Measurements from ENCODE around the gene ROPN1L. TPM values are rescaled to one million over a fixed set of nuclear protein-coding genes. Genes with fewer than 3 reads are reported as not detected.

ROPN1L gene
- total RNA-seq, 2 donors from 2014 or later = 4.7 to 5.3 TPM

DNA sequence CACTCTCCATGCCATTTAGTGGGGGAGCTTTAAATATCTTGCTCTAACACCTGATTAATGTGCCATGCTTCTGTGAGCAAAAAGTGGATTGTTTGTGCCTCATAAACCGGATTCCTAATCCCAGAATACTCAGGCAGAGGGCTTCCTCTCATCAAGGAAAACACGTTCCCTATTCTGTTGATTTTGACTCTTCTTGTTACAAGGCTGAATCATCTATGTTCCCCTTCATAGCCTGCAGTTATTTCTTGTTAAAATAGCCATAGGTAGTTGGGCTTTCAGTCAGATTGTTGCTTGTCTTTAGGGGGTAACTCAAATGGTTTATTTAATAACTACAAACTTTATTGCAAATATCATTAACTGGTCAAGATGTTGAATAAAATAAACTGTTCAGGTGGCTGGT lies 26.6 kb downstream of the ROPN1L start:
- Mint-ChIP-seq H3K4me1 (peaks cover 6% of the 10 kb centered on the region), H3K36me3 (ENCODE audit: low read depth) (peaks cover 6% of the 10 kb centered on the region), H3K27me3 (peaks cover 6% of the 10 kb centered on the region), H3K4me3 (no peak overlapping the region), H3K27ac (no peak overlapping the region)
- ATAC-seq (no peak), DNase-seq (no peak)
- no peaks in the 10 kb centered on the region for H3K9me3 ChIP-seq (ENCODE audit: control insufficient read depth, low read length, poor library complexity, severe bottlenecking)

DNA sequence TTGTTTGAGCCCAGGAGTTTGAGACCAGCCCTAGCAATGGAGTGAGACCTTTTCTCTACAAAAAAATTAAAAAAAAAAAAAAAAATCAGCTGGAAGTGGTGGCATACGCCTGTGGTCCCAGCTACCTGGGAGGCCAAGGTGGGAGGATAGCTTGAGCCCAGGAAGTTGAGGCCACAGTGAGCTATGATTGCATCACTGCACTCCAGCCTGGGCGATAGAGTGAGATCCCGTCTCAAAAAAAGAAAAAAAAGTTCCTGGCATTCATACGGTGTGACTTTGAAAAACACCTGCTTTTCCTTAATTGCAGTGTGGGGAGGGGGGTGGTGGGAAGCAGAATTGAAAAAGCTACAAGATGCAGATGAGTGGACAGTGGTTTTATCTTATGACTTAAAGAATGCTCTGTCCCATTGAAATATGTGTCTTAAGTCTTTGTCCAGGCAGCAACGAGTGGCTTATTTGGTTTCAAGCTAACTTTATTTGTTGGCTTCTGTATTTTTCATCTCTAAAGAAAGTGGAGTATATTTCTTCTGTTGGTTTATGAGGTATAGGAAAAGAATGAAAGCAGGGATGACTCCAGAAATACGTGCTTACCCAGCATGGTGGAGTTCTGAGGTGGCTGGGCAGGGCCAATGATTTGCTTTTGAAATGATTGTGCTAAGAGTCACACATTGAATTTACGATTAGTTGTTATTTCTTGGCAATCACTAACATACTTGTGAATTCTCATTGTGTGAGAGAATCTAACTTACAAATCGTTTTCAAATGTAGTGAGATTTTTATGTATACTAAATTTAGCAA lies 27.8 kb downstream of the ROPN1L start:
- Mint-ChIP-seq H3K27me3 (no peaks in the 10 kb centered on the region), H3K36me3 (ENCODE audit: low read depth) (peaks cover under 1% of the 10 kb centered on the region), H3K4me1 (no peaks in the 10 kb centered on the region), H3K27ac (no peak overlapping the region), H3K4me3 (no peak overlapping the region)
- H3K9me3 ChIP-seq (ENCODE audit: control insufficient read depth, low read length, poor library complexity, severe bottlenecking) = no peaks in the 10 kb centered on the region
- DNase-seq (no peak), ATAC-seq (no peak)

DNA sequence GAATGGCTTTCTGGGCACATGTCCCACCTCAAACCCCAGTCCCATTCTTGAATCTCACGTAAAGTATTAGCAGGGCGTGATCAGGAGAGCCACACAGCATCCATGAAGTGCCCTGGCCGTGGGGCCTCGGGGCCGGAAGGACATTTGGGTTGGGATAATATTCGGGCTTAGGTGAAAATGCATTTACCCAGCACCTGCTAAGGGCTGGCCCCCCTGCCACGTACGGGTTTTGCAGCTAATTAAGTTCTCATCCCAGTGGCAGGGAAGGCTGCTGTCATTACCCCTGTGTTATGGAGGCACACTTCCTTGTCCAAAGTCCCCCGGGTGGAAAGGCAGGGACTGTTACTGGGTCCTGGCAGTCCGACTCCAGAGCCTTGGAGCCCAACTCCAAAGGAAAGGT lies 29.0 kb downstream of the ROPN1L start:
- H3K27ac Mint-ChIP-seq = no peak overlapping the region
- no peak overlapping the region for H3K4me3 Mint-ChIP-seq
- ATAC-seq (no peak), DNase-seq (no peak)
- H3K36me3 Mint-ChIP-seq (ENCODE audit: low read depth) = no peaks in the 10 kb centered on the region
- no peaks in the 10 kb centered on the region for H3K27me3 Mint-ChIP-seq
- H3K9me3 ChIP-seq (ENCODE audit: control insufficient read depth, low read length, poor library complexity, severe bottlenecking) = no peaks in the 10 kb centered on the region
- H3K4me1 Mint-ChIP-seq = no peaks in the 10 kb centered on the region

DNA sequence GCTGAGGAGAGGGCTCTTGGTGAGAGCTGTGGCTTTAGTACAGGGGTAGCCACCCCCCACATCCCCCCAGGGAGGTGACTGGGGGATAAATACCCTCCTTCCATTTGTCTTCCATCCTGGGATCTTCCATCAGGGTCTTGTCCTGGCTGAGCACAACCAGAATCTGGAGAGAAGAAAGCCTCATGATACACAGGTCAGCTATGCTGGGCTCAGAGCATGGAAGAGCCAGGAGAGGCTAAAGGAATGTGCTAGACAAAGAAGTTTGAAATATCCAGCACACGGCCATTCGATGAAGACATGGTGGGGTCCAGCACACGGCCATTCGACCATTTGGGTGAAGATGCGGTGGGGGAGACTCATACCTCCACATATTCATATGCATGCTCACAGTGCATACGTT lies 30.0 kb downstream of the ROPN1L start:
- no peaks in the 10 kb centered on the region for H3K9me3 ChIP-seq (ENCODE audit: control insufficient read depth, low read length, poor library complexity, severe bottlenecking)
- ATAC-seq (no peak), DNase-seq (no peak)
- no peaks in the 10 kb centered on the region for H3K27me3 Mint-ChIP-seq
- no peaks in the 10 kb centered on the region for H3K4me1 Mint-ChIP-seq
- H3K4me3 Mint-ChIP-seq = no peak overlapping the region
- no peaks in the 10 kb centered on the region for H3K36me3 Mint-ChIP-seq (ENCODE audit: low read depth)
- no peak overlapping the region for H3K27ac Mint-ChIP-seq

DNA sequence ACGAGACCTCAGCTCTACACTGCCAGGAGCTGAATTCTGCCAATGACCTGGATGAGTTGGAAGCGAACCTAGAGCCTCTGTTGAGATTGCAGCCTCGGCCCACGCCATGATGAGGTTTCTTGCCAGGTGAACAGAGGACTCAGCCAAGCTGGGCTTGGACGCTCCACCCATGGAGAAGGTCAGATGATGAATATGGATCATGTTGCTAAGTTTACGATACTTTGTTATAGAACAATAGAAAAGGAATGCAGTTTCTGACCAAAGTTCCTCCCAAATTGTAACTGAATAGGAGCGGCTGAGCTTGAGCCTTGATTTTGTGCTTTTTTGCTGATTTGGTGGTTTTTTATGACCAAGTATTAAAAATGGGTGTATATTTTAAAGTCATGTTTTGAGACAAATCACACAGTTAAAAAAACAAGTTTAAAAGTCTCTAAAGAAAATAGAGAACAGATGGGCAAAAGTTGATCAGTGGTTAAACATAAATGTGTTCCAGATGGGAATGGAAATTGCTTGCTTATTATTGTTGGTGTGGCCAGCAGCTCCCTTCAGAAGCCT lies 32.9 kb downstream of the ROPN1L start:
- peaks cover 5% of the 10 kb centered on the region for H3K4me1 Mint-ChIP-seq
- no peaks in the 10 kb centered on the region for H3K36me3 Mint-ChIP-seq (ENCODE audit: low read depth)
- ATAC-seq = no peak
- no peak overlapping the region for H3K27ac Mint-ChIP-seq
- no peaks in the 10 kb centered on the region for H3K27me3 Mint-ChIP-seq
- H3K9me3 ChIP-seq (ENCODE audit: control insufficient read depth, low read length, poor library complexity, severe bottlenecking) = no peaks in the 10 kb centered on the region
- no peak for DNase-seq
- no peak overlapping the region for H3K4me3 Mint-ChIP-seq

DNA sequence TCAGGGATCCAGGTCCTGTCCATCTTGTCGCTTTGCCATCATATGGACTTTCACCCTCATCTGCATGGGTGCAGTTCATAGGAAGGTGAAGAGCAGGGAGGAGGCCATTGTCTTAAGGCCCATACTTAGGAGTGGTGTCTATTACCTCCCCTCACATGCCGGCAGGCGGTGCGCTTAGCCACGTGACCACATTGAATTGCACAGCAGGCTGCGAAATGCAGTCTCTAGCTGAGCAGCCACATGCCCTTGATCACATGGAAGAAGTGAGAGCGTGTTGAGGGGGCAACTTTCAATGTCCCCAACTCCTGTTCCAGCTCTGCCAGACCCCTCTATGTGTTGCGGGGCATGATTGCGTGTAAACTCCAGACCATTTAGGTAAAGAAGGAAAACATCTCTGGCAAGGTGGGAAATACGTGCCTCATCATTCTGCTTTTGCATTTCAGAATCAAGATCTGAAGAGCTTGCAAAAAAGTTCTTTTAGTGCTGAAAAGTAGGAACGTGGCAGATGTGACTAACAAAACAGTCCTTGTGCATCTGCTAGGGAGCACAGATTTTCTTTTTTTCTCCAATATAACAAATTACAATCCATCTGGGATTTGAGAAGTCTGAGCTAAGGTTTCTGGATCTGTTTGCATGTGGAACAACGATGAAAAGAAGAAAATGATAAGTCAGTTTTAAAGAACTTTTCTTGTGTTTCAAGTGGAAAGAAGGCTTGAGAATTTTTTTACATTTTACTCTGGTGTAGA lies 34.4 kb downstream of the ROPN1L start:
- Mint-ChIP-seq H3K4me1 (peaks cover 9% of the 10 kb centered on the region), H3K27me3 (peaks cover 7% of the 10 kb centered on the region), H3K36me3 (ENCODE audit: low read depth) (no peaks in the 10 kb centered on the region), H3K4me3 (no peak overlapping the region), H3K27ac (no peak overlapping the region)
- ATAC-seq (no peak), DNase-seq (no peak)
- no peaks in the 10 kb centered on the region for H3K9me3 ChIP-seq (ENCODE audit: control insufficient read depth, low read length, poor library complexity, severe bottlenecking)

DNA sequence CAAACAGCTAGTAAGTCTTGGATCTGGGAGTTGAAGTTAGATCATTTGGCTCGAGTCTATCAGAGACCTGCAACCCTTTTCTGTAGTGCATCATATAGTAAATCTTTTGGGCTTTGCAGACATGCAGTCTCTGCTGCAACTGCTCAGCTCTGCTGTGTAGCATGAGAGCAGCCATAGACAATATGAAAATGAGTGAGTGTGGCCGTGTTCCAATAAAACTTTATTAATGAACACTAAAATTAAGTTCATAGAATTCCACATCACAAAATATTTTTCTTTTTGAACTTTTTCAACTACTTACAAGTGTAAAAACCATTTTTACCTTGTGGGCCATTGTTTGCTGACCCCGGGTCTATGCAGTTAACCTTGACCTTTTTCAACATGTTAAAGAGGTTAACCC lies 35.2 kb downstream of the ROPN1L start:
- ATAC-seq (no peak), DNase-seq (no peak)
- Mint-ChIP-seq H3K36me3 (ENCODE audit: low read depth) (no peaks in the 10 kb centered on the region), H3K4me3 (no peak overlapping the region), H3K4me1 (peaks cover 9% of the 10 kb centered on the region), H3K27ac (no peak overlapping the region), H3K27me3 (peaks cover 10% of the 10 kb centered on the region)
- H3K9me3 ChIP-seq (ENCODE audit: control insufficient read depth, low read length, poor library complexity, severe bottlenecking) = no peaks in the 10 kb centered on the region

DNA sequence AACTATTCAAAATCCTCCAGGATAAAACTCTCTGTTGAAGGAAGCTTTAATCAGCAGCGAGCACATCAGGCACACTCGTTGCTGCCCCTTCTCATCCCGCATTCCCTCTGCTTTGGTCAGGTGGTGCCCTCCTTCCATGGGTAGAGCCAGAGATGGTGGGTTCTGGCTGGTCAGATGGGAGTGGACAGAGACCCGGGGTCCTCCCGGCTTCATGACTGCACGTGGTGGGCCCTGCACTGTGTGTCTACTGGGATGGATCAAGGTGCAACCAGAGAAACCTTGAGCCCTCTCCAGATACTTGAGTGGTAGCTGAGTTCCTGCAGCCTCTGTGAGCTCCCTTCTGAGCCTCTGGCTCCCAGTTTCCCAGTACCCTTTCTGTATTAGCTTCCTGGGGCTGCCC lies 36.3 kb downstream of the ROPN1L start:
- H3K4me1 Mint-ChIP-seq = peaks cover 9% of the 10 kb centered on the region
- H3K4me3 Mint-ChIP-seq = no peak overlapping the region
- H3K27ac Mint-ChIP-seq = no peak overlapping the region
- no peak for ATAC-seq
- DNase-seq = no peak
- no peaks in the 10 kb centered on the region for H3K9me3 ChIP-seq (ENCODE audit: control insufficient read depth, low read length, poor library complexity, severe bottlenecking)
- peaks cover 18% of the 10 kb centered on the region for H3K27me3 Mint-ChIP-seq
- no peaks in the 10 kb centered on the region for H3K36me3 Mint-ChIP-seq (ENCODE audit: low read depth)

DNA sequence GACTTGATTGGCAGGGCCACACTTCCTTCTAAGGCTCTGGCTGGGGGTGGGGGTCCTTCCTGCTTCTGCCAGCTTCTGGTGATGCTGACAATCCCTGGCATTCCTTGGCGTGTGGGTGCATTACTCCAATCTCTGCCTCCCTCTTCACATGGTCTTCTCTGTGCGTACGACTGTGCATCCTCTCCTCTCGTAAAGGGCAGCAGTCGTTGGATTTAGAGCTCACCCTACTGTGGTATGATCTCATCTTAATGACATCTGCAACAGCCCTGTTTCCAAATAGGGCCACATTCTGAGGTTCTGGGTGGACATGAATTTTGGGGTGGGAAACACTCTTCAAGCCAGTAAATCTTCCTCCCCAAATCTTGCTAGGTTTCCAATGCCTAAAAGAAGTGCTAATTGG lies 36.8 kb downstream of the ROPN1L start:
- peaks cover 9% of the 10 kb centered on the region for H3K4me1 Mint-ChIP-seq
- no peaks in the 10 kb centered on the region for H3K9me3 ChIP-seq (ENCODE audit: control insufficient read depth, low read length, poor library complexity, severe bottlenecking)
- H3K36me3 Mint-ChIP-seq (ENCODE audit: low read depth) = no peaks in the 10 kb centered on the region
- DNase-seq (no peak), ATAC-seq (no peak)
- no peak overlapping the region for H3K27ac Mint-ChIP-seq
- peaks cover 23% of the 10 kb centered on the region for H3K27me3 Mint-ChIP-seq
- no peak overlapping the region for H3K4me3 Mint-ChIP-seq

DNA sequence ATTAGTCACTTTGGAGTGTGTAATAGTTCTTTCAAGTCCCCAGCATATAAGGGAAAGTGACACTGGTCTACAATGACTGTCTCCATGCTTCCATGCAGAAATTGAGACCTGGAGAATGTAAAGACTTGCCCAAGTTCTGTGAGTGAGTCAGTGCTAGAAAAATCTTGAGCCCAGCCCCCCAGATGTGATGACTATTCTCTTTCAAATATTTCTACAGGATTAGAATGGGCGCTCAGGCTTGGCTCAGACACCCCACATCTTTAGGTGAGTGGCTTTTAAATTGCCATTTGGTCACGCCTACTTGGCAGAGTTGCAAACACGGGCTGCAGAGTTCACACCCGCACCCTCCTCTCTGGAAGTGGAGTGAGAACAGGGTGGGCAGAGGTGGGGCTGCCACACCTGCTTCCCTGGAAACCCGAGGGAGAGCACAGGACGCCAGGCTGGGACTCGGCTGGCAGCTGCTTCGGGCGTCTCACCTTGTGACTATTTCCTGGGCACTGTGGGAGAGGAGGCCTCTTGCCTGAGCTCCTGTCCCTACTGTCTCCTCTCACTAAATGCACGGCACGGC lies 37.6 kb downstream of the ROPN1L start:
- peaks cover 26% of the 10 kb centered on the region for H3K27me3 Mint-ChIP-seq
- no peak for ATAC-seq
- no peak overlapping the region for H3K27ac Mint-ChIP-seq
- no peak for DNase-seq
- no peaks in the 10 kb centered on the region for H3K36me3 Mint-ChIP-seq (ENCODE audit: low read depth)
- H3K4me1 Mint-ChIP-seq = peaks cover 9% of the 10 kb centered on the region
- no peaks in the 10 kb centered on the region for H3K9me3 ChIP-seq (ENCODE audit: control insufficient read depth, low read length, poor library complexity, severe bottlenecking)
- no peak overlapping the region for H3K4me3 Mint-ChIP-seq

DNA sequence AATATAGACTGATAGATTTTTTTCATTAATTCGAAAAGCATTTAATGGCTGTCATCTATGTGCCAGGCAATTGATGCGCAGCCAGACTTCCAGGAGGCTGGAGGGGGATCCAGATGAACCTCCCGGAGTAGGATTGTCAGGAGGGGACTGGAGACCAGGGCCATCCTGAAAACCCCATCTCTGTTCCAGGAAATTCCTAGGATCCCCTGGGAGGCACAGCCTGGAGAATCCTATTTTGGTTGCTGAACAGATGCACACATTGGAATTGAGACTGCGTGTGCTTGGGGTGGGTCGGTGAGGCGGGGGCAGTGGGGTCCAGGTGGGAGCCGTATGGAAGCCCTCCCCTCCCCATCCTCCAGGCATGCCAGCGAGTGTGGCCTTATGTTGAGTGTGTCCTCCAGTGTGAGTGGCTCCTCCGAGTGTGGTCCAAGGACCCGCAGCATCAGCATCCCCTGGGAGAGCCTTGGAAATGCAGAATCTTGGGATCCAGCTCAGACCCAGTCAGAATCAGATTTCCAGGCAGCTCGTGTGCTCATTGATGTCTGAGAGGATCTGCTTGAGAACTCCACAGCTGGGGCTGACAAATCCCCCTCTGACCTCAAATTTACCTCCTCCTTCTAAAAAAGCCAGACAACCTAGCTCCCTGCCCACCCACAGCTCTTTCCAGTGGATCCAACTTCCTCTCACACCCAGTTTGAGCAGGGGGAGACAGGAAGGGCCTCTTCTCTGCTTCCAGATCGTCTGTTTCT lies 38.7 kb downstream of the ROPN1L start:
- peaks cover 9% of the 10 kb centered on the region for H3K4me1 Mint-ChIP-seq
- H3K4me3 Mint-ChIP-seq = no peak overlapping the region
- DNase-seq (no peak), ATAC-seq (no peak)
- H3K36me3 Mint-ChIP-seq (ENCODE audit: low read depth) = no peaks in the 10 kb centered on the region
- H3K9me3 ChIP-seq (ENCODE audit: control insufficient read depth, low read length, poor library complexity, severe bottlenecking) = no peaks in the 10 kb centered on the region
- peak overlapping the region; percentile 68 for H3K27ac Mint-ChIP-seq
- peaks cover 26% of the 10 kb centered on the region for H3K27me3 Mint-ChIP-seq

DNA sequence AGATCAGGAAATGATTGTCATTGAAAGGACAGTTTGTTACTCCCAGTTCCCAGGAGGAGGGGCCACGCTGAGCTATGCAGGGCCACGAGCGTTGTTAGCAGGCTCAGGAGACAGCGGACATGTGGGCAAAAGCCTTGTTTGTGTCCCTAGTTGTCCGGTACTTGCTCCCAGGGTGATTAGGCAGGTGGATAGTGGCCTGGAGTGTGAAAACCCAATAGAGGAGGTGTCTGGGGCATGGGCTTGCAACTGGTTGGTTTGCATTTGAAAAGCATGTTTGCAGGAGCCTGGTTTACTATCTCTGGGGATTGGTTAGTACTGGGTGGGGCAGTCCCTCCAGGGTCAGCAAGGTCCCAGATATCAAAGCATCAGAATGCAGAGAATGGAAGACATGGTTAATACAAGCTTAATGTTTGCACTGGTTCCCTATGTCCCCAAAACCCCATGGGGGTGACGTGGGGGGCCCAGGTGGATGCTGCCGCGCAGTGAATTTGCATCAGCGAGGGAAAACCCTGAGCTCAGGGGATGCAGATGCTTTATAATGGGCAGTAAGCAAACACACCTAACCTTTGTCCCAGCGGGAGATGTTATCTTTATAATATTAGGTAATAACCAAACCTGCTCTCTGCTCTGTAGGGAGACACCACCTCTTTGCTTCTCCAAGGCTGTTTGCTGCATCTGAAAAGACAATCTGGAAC lies 39.7 kb downstream of the ROPN1L start:
- Mint-ChIP-seq H3K27me3 (peaks cover 26% of the 10 kb centered on the region), H3K4me1 (peaks cover 9% of the 10 kb centered on the region), H3K36me3 (ENCODE audit: low read depth) (no peaks in the 10 kb centered on the region), H3K27ac (peak overlapping the region; percentile 68), H3K4me3 (no peak overlapping the region)
- DNase-seq = no peak
- no peak for ATAC-seq
- H3K9me3 ChIP-seq (ENCODE audit: control insufficient read depth, low read length, poor library complexity, severe bottlenecking) = no peaks in the 10 kb centered on the region

Measured in T-helper 17 cell (primary cell).